Measurements from ENCODE around the gene ARHGAP15.

The ARHGAP15 gene

DNA sequence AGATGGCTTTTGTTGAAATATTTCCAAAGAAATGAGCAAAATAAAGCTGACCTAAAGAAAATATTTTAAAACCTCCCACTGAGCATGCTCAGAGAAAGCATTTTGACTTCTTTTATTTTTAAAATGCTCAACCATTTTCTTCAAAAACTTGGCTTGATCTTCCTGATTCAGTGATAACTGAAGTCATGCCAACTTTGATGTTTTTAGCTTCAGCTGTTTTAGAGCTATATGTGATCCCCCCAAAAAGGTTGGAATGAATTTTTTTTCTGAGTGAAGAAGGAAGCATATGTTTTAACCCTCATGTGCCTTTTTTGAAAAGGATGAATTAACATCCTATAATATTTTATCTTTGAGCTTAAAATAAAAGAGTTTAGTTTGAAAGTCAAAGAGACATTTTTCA lies 612.0 kb downstream of the ARHGAP15 start:
- Histone ChIP-seq H3K4me2 (no peak overlapping the region), H3K79me2 (ENCODE audit: insufficient read depth, low read depth) (no peaks in the 10 kb centered on the region), H3K4me3 (IDR thresholded peaks at IDR 0.05; ENCODE audit: insufficient read depth, low read depth, low read length) (no peak overlapping the region), H2AFZ (ENCODE audit: low read depth) (no peak overlapping the region), H3K27ac (no peak overlapping the region), H3K36me3 (ENCODE audit: insufficient read depth) (no peaks in the 10 kb centered on the region), H4K20me1 (ENCODE audit: insufficient read depth) (no peaks in the 10 kb centered on the region), H3K27me3 (ENCODE audit: insufficient read depth, low read depth) (no peaks in the 10 kb centered on the region), H3K9ac (no peak overlapping the region), H3K4me1 (ENCODE audit: low read depth, poor library complexity, severe bottlenecking) (no peaks in the 10 kb centered on the region)
- TF ChIP-seq CTCF (conservative IDR thresholded peaks at IDR 0.05; ENCODE audit: low read depth, low read length), result no peak

GRCh38 chr2:143742581-143742980 lies 613.4 kb downstream of the ARHGAP15 start:
- TF ChIP-seq CTCF (conservative IDR thresholded peaks at IDR 0.05; ENCODE audit: low read depth, low read length), result no peak

GRCh38 chr2:143744114-143744513 lies 614.9 kb downstream of the ARHGAP15 start:
- Histone ChIP-seq H3K9ac (no peak overlapping the region), H3K79me2 (ENCODE audit: insufficient read depth, low read depth) (no peaks in the 10 kb centered on the region), H4K20me1 (ENCODE audit: insufficient read depth) (no peaks in the 10 kb centered on the region), H3K4me3 (IDR thresholded peaks at IDR 0.05; ENCODE audit: insufficient read depth, low read depth, low read length) (no peak overlapping the region), H2AFZ (ENCODE audit: low read depth) (no peak overlapping the region), H3K4me1 (ENCODE audit: low read depth, poor library complexity, severe bottlenecking) (no peaks in the 10 kb centered on the region), H3K27me3 (ENCODE audit: insufficient read depth, low read depth) (no peaks in the 10 kb centered on the region), H3K27ac (no peak overlapping the region), H3K36me3 (ENCODE audit: insufficient read depth) (no peaks in the 10 kb centered on the region), H3K4me2 (no peak overlapping the region)
- TF ChIP-seq CTCF (conservative IDR thresholded peaks at IDR 0.05; ENCODE audit: low read depth, low read length), result no peak

More at GRCh38 chr2:143742581-143742980, 613.4 kb downstream of the ARHGAP15 start:
- no peaks in the 10 kb centered on the region for H3K36me3 ChIP-seq (ENCODE audit: insufficient read depth)
- no peak overlapping the region for H3K27ac ChIP-seq
- no peaks in the 10 kb centered on the region for H3K79me2 ChIP-seq (ENCODE audit: insufficient read depth, low read depth)
- H3K4me1 ChIP-seq (ENCODE audit: low read depth, poor library complexity, severe bottlenecking), result no peaks in the 10 kb centered on the region
- H3K4me3 ChIP-seq (IDR thresholded peaks at IDR 0.05; ENCODE audit: insufficient read depth, low read depth, low read length), result no peak overlapping the region
- H4K20me1 ChIP-seq (ENCODE audit: insufficient read depth), result no peaks in the 10 kb centered on the region
- no peak overlapping the region for H3K4me2 ChIP-seq
- no peak overlapping the region for H2AFZ ChIP-seq (ENCODE audit: low read depth)
- no peak overlapping the region for H3K9ac ChIP-seq
- no peaks in the 10 kb centered on the region for H3K27me3 ChIP-seq (ENCODE audit: insufficient read depth, low read depth)

GRCh38 chr2:143745060-143745459 lies 615.8 kb downstream of the ARHGAP15 start:
- Histone ChIP-seq H3K79me2 (ENCODE audit: insufficient read depth, low read depth) (no peaks in the 10 kb centered on the region), H3K27ac (no peak overlapping the region), H2AFZ (ENCODE audit: low read depth) (no peak overlapping the region), H3K9ac (no peak overlapping the region), H3K36me3 (ENCODE audit: insufficient read depth) (no peaks in the 10 kb centered on the region), H3K27me3 (ENCODE audit: insufficient read depth, low read depth) (no peaks in the 10 kb centered on the region), H3K4me3 (IDR thresholded peaks at IDR 0.05; ENCODE audit: insufficient read depth, low read depth, low read length) (no peak overlapping the region), H4K20me1 (ENCODE audit: insufficient read depth) (no peaks in the 10 kb centered on the region), H3K4me1 (ENCODE audit: low read depth, poor library complexity, severe bottlenecking) (no peaks in the 10 kb centered on the region), H3K4me2 (no peak overlapping the region)
- no peak for TF ChIP-seq CTCF (conservative IDR thresholded peaks at IDR 0.05; ENCODE audit: low read depth, low read length)

Data from KMS-11 (cell line).